Stimulated activated CD4-positive, alpha-beta T cell treated with anti-CD3 and anti-CD28 coated beads, Interleukin-12 subunit alpha, Interleukin-12 subunit beta, amount 100 ng/mL, for 24 hours (primary cell): ENCODE results near the gene RABL6.
"Not testable (repeated sequence)": the region's sequence is repeated elsewhere in the genome, so short reads cannot be mapped to it uniquely, and the experiment has no call there.

ENCODE experiments used
- DNase-seq, 2 experiments: peaks; one replicate each; pipeline ENCODE4 v3.0.0-alpha.2; 2020; ENCODE audit warnings: low read depth in 2 of 2

Gene RABL6

DNA sequence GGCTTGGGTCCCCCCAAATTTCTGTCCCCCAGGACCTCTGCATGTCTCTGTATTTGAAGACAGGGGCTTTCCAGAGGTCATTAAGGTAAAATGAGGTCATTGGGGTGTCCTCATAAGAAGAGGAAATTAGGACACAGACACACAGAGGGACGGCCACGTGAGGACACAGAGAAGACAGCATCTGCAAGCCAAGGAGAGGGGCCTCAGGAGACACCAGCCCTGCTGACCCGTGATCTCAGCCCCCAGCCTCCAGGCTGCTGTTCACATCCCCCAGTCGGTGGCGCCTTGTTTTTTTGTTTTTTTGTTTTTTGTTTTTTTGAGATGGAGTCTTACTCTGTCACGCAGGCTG lies 12.8 kb upstream of the RABL6 start:
- DNase-seq = no peak

DNA sequence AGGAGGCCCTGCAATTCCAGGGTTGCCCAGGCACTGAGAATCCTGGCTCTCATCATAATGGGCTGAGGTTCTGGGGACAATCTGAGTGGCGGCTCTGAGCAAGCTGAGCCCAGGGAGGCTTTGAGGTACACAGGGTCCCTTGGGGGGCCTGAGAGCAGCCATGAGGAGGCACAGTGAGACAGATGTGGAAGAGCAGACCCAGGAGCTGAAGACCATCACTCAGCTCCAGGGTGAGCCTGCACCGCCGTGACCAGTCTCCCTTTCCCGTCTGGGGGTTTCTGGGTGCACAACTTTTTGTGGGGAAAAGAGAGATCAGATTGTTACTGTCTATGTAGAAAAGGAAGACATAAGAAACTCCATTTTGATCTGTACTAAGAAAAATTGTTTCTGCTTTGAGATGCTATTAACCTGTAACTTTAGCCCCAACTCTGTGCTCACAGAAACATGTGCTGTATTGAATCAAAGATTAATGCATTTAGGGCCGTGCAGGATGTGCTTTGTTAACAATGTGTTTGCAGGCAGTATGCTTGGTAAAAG lies 11.4 kb upstream of the RABL6 start, which contains the start of gene CCDC183:
Gene CCDC183 (plus strand): TSS at position 101 of the 537 bp plus-strand sequence. CDS start 60 bp downstream, at position 161.
- no peak for DNase-seq

DNA sequence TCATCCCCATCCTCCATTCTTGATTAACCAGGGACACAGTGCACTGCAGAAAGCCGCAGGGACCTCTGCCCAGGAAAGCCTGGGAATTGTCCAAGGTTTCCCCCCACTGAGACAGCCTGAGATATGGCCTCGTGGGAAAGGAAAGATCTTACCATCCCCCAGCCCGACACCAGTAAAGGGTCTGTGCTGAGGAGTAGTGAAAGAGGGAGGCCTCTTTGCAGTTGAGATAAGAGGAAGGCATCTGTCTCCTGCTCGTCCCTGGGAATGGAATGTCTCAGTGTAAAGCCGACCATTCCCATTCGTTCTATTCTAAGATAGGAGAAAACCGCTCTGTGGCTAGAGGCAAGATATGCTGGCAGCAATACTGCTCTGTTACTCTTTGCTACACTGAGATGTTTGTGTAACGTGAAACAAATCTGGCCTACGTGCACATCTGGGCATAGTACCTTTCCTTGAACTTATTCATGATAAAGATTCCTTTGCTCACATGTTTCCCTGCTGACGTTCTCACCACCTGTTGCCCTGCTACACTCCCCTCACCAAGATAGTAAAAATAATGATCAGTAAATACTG lies 10.9 kb upstream of the RABL6 start:
- DNase-seq = not testable (repeated sequence)

DNA sequence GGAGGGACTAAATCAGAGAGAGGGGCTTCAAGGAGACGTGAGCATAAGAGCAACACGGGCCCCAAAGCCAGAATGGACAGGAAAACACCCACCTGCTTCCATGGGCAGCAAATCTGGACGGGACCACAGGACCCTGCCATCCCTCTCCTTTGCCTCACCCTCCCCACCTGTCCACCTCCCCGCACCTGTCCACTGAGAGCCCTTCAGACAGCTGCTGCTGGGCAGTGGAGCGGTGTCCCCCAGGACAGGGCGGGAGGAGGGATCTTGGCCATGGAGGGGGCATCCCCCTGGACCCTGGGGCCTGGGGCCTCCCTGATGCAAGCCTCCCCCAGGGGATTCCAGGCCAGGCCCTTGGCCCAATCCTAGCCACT lies 9.1 kb upstream of the RABL6 start:
- DNase-seq = no peak

DNA sequence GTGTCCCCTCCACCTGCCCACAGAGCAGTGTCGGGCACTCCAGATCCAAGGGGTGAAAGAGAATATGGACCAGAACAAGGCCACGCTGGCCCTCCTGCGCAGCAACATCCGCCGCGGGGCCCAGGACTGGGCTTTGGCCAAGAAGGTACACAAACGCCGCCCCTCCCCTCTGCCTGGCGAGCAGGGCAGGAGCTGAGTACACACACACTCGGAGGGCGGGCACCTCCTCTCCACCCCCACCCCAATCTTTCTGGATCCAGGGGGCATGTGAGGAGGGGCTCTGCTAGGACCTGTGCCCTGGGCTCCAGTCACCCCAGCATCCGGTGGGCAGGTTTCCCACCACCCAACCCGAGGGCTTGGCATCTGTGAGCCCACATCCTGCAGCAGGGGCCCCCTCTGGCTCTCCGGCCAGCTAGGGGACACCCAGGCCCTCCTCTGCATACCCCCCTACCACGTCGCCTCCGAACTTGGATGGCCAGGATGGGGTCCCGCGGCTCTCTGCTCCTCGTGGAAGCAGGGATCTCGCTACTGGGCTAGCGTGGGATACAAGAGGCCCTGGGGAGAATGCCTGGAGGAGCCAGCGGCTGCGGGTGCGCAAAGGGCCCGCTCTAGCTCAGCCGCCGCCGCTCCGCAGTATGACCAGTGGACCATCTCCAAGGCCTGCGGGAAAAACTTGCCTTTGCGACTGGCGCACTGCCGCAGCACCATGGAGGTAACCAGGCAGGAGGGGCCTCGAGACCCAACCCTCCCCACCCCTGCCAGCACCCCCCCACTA lies 8.5 kb upstream of the RABL6 start:
- no peak for DNase-seq

DNA sequence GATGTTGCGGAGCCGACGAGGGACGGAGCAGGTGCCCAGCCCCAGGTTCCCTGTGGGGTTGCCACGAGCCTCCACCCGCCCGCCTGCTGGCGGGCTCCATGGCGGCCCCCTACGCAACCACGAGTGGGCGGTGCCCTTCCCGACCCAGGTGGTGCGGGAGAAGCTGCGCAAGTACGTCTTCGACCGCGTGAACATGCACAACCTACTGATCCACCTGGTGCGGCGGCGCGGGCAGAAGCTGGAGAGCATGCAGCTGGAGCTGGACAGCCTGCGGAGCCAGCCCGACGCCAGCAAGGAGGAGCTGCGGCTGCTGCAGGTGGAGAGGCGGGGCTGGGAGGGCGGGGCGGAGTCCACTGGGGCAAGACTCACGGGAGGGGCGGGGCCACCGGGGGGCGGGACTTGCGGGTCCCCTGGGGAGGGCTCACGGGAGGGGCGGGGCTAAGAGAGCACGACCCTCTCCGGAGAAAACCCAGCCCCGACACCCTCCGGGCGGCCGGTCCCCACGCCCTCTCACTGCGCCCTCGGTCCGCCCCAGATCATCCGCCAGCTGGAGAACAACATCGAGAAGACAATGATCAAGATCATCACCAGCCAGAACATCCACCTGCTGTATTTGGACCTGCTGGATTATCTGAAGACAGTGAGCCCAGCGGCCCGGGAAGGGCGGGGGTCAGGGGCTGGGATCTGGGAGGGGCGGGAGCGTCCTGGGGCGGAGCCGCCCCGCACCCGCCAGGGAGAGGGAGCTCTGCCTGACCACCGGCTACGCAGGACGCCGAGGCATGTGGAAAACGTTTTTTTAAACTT lies 7.7 kb upstream of the RABL6 start:
- DNase-seq = peak; percentile 64 to 81

DNA sequence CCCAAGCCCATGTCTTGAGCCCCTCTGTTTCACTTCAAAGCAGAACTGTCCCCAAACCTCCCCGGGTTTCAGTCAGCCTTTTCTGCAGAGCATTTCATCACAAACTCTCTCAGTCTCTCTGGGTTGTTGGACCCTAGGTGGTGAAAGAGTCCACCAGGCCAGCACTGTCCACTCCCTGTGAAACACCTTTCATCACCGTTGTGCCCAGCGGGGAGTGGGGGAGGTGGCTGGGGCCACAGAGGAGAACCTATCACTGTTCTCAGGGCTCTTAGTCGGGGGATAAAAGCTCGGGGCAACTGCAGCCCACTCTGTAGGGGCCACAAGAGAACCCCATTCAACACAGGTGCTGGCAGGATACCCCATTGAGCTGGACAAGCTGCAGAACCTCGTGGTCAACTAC lies 5.4 kb upstream of the RABL6 start:
- DNase-seq = no peak

DNA sequence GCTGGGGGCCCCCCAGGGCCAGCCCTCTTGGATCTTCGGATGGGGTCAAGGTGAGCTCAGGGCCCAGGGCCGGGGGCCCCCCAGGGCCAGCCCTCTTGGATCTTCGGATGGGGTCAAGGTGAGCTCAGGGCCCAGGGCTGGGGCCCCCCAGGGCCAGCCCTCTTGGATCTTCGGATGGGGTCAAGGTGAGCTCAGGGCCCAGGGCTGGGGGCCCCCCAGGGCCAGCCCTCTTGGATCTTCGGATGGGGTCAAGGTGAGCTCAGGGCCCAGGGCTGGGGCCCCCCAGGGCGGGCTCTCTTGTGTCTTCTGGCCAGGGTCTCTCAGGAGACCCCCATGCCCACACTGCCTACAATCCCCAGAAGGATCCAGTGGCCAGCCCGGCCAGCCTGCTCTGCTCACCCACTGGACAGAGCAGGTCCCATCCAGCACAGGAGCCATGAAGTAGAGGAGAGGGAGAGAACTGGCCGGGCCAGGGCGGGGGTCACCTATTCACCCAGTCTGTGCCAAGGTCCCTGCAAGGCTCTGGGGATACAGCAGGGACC lies 4.7 kb upstream of the RABL6 start:
- not testable (repeated sequence) for DNase-seq

DNA sequence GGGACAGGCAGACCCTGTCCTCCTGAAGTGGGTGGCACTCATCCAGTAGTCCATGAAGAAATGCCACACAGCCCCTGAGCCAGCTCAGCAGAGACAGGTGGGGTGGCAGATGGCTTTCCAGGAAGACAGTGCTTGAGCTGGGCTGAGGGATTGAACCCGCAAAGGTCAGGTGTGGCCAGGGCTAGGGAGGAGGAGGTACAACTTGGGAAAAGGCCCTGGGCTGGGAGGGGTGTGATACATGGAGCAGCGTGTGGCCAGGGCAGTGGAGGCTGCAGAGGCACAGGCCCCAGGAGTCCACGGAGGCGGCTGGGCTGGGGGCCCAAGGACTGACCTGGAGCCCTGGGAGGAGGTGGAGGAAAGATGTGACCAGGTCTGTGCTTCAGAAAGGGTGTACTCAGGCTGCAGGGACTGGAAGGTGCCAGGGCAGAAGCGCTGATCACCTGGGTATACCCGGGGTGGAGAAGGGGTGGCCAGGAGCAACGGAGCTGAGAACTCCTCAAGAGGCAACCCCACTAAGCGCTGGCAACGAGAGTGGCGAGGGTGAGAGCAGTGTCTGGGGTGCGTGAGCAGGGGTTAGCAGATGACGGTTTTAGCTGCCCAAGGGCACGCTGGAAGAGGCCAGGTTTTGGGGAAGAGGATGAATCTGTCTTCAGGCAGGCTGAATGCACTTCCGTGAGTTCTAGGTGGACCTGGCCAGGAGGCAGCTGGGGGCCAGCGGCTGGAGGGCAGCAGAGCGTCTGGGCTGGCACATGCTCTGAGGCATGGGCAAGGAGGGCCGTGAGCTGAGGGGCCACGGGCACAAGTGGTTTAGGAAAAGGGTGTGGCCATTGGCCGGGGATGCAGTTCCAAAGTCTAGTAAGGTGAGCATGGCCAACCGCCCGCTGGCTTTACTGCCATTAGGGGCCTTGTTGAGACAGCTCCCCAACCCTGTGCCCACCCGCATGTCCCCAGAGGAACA lies 3.9 kb upstream of the RABL6 start:
- no peak for DNase-seq

DNA sequence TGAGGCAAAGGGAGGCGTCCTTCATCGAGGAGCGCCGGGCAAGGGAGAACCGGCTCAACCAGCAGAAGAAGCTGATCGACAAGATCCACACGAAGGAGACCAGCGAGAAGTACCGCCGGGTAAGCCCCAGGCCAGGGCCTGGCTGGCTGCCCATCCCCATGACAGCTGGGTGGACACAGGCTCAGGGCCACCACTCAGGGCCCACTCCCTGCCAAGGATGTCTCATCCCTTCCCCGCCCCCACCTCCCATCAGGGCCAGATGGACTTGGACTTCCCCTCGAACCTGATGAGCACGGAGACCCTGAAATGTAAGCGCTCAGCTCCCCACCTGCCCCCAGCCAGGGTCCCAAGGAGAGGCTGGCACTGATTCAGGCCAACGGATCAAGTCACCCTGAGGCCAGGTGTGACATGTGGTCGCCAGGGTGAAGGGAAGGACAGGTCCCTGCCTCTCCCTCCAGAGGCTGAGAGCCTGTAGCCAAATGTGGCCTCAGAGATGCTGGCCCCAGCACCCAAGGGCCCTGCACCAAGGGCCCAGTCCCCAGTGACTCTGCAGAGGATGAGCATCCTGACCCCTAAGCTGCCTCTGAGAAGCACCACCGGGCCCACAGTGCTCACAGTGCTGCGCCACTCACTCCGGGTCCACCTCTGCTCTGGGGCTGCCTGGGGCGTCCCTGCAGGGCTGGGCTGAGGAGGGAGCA lies 3.1 kb upstream of the RABL6 start:
- no peak for DNase-seq

DNA sequence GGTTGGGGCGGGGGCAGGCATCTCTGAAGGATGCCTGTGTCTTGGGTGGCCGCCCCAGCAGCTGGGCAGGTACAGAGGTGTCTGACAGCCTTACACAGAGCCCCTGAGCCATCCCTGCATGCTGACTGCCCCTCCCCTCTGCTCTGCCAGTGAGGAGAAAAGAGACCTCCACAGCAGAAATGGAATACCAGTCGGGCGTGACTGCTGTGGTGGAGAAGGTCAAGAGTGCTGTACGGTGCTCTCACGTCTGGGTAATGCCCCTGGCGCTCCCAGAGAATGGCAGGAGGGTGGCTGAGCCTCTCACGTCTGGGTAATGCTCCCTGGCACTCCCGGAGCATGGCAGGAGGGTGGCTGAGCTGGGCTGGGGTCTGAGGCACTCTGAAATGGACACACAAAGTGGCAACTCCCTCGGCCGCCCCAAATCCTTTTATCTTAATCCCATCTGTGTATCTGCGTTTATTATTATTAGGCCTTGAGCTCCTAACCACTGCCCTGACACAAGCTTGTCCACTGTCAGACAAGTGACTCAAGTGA lies 2.5 kb upstream of the RABL6 start:
- no peak for DNase-seq

DNA sequence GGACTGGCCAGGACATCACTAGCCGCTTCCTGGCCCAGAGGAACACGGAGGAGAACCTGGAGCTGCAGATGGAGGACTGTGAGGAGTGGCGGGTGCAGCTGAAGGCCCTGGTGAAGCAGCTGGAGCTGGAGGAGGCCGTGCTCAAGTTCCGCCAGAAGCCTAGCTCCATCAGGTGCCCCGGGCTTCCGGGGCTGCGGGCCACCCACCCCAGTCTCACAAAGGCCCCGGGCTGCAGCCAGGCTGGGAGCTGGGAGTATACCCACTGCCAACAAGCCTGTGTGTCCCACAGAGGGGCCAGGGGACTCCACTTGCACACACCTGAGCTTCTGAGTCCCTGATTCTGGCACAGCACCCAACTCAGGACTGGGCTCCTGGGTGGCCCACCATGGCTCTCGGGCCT lies 1.7 kb upstream of the RABL6 start:
- no peak for DNase-seq

DNA sequence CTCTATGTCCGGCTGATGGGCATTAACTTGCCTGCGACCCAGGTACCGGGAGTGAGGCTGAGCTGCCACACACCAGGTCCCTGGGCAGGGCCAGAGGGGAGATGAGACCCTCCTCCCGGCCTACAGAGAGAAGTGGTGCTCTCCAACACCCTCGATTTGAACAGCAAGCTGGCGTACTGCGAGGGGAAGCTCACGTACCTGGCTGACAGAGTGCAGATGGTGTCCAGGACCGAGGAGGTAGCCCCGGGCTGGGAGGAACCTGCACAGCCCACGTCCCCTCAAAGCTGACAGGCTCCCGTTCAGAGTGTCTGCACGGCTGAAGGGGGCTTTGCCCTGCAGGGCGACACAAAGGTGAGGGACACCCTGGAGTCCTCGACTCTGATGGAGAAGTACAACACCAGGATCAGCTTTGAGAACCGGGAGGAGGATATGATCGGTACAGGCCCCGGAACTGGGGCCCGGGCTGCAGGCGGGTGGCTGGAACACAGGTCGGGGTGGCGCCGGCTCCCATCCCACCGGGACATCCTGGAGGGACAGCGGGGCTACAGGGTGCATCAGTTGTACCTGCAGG lies 1.0 kb upstream of the RABL6 start:
- DNase-seq = no peak

DNA sequence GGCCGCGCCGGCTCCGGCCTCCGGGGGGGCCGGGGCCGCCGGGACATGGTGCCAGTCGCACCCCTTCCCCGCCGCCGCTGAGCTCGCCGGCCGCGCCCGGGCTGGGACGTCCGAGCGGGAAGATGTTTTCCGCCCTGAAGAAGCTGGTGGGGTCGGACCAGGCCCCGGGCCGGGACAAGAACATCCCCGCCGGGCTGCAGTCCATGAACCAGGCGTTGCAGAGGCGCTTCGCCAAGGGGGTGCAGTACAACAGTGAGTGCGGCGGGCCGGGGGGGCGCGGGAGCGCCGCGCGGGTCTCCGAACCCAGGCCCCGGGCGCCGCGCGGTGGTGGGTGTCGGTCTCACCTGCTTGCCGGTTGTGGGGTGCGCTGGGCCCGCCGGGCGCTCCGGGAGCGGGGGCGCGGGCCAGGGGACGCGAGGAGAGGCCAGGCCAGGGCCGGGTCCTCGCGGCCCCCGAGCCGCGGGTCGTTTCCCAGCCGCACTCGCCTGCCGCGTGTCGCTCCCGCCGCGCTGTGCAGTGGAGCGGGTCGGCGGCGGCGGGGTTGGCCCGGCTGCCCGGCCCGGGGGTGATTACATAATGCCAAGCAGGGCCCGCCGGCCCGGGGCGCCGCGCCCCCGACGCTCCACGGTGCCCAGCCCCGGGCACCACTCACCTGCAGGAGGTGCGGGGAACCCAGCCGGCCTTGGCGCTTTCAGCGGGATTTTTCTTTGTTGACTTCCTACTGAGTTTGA lies 492 bp downstream of the RABL6 start:
- no peak for DNase-seq

DNA sequence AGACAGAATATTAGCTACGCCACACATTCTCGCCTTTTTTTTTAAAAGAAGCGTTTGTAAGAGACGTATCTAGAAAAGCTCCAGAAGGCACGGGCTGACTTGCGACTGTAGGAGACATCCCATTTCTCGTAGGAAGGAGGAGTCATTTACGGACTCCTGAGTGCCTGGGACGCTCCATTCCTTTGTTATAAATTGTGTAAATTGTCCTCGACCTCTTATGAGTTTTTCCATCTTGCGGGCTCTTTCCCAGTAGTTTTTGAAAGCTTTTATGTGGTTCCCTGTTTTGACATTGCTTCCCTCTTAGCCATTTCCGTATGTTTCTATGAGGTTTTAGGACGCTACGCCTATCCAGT lies 1.0 kb downstream of the RABL6 start:
- DNase-seq = no peak

DNA sequence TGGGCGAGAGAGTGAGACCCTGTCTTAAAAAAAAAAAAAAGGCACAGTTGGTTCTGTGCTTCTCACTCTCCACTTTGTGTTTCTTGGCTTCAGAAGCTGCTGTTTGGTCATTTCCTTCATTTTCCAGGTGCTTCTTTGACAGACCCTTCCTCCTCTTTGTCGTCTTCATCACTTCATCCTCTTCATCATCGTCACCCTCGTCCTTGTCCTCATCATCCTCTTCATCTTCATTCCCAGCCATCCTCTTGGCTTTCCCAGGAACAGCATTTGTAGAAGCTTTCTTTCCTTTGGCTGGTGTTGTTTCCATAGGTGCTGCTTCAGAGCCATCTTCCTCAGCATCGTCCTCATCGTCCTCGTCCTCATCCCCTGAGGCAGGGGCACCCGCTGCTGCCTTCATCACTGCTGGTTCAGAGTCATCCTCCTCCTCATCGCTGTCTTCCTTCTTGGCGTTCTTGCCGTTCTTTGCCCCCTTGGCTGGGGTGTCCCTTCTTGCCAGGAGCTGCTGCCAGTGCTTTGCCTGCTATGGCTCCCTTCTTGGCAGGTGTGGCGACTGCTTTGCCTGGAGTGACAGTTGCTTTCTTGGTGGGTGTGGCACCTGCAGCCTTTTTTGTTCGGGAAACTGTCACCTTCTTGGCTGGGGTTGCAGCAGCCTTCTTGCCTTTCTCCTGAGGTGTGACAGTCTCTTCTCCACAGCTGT lies 7.1 kb downstream of the RABL6 start:
- DNase-seq = no peak

DNA sequence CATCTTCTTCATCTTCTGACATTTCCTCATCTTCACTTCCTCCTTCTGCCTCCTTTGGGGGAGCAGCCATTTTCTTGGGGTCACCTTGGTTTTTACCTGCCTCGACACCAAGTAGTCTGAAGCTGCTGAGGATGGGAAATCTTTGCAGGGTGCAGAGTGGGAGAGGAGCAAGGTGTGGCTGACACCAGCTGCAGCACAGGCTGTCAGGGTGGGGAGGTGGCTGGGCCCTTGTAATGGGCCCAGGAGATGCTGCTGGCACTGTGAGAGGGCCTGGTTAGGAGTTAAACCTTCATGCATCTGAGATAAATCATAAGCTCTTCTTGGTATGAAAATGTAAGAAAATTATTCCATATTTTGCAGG lies 7.7 kb downstream of the RABL6 start:
- DNase-seq = no peak

DNA sequence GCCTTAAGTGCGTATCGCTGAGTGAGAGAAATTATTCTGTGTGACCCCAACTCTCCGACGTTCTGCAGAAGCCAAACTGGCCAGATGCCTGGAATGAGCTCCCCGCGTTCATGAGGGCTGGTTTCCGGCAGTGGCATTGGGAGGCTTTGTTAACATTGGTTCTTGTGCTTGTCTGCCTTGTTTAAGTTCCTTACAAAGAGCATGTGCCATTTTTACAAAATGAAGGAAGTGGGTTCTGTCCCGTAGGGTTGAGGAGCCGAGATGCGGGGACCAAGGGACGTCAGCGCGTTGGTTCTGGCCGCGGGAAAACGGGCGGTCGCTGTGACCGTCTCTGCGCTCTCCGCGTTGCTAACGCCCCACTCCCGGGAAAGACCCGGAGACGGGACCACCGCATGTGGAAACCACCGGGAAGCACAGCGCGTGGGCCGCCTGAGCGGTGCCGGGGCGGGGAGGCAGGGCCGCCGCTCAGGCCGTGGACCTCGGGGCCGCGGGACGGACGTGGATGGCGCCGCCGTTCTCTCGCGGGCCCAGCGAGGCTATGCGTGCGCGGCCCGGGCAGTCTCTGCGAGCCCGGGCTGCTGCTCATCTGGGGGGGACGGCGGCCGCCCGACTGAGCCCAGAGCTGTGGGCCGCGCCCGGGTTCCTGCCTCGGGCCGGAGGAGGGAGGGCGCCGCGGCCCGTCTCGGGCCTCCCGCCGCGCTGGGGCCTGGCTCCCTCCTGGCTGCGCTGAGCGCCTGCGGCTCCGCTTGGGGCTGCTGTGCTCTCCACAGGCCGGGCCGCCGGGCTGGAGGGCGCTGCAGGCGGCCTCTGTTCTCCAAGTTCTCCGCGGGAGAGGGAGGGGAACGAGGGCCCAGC lies 13.4 kb downstream of the RABL6 start:
- DNase-seq = no peak
